ENCODE measurements around the gene NKX6-1. TPM values are rescaled to one million over a fixed set of nuclear protein-coding genes. Genes with fewer than 3 reads are reported as not detected.

Gene NKX6-1
- total and polyA plus RNA-seq, 4 donors: 0.02 to 0.20 (median 0.06) TPM; not detected in 1

DNA sequence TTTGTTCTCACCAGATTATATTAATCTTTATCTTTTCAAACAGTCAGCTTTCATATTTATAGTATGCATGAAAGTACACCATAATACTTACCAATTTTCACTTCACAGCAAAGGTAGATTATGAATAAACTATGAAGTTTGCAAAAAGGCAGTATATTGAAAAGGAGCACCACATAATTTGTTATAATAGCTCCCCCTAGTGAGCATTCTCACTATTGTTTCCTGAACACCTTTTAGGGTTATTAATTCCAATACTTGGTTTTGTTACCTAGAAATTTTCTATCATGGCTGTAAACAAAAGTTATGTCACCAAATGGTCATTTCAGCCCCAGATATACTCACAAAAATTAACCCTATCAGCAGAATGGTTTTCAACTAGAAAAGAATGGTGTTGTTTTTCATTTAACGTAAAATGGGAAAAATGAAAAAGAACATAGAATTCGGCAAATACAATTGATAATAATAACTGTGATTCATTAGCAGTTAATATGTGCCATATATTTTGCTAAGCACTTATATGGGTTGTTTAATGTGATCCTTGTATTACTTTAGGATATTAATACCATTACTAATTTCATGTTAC, 30.2 kb upstream of the NKX6-1 start:
- ATAC-seq (ENCODE audit: insufficient read depth, low FRiP score): no peak
- Histone ChIP-seq H3K27ac (ENCODE audit: low read depth in 1 of 2, low read length in 1 of 2) (no peak overlapping the region), H3K9ac (ENCODE audit: insufficient read depth in 1 of 2, low read length in 2 of 2) (no peak overlapping the region), H3K4me1 (ENCODE audit: control insufficient read depth in 5 of 5, insufficient read depth in 5 of 5, low read length in 5 of 5) (no peaks in the 10 kb centered on the region), H3K27me3 (ENCODE audit: control insufficient read depth in 3 of 3, insufficient read depth in 3 of 3, low read length in 2 of 3) (no peaks in the 10 kb centered on the region), H3K9me3 (ENCODE audit: control insufficient read depth in 4 of 4, insufficient read depth in 3 of 4, low read length in 3 of 4) (peaks cover 0 to 7% (median 0%) of the 10 kb centered on the region in 4 donors), H3K4me3 (no peak overlapping the region), H3K36me3 (ENCODE audit: control insufficient read depth in 4 of 4, insufficient read depth in 4 of 4, low read length in 4 of 4) (peaks cover 0 to 1% (median 0%) of the 10 kb centered on the region in 4 donors)
- TF ChIP-seq, protein P1, sequence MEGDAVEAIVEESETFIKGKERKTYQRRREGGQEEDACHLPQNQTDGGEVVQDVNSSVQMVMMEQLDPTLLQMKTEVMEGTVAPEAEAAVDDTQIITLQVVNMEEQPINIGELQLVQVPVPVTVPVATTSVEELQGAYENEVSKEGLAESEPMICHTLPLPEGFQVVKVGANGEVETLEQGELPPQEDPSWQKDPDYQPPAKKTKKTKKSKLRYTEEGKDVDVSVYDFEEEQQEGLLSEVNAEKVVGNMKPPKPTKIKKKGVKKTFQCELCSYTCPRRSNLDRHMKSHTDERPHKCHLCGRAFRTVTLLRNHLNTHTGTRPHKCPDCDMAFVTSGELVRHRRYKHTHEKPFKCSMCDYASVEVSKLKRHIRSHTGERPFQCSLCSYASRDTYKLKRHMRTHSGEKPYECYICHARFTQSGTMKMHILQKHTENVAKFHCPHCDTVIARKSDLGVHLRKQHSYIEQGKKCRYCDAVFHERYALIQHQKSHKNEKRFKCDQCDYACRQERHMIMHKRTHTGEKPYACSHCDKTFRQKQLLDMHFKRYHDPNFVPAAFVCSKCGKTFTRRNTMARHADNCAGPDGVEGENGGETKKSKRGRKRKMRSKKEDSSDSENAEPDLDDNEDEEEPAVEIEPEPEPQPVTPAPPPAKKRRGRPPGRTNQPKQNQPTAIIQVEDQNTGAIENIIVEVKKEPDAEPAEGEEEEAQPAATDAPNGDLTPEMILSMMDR (IDR thresholded peaks at IDR 0.05; ENCODE audit: control extremely low read depth, extremely low read depth): no peak
- 93 to 100% methylated on average over 2 of the region's 2 CpGs for WGBS, 2 donors
- peak in 2 of 3 donors; percentile 20 to 21 for DNase-seq

DNA sequence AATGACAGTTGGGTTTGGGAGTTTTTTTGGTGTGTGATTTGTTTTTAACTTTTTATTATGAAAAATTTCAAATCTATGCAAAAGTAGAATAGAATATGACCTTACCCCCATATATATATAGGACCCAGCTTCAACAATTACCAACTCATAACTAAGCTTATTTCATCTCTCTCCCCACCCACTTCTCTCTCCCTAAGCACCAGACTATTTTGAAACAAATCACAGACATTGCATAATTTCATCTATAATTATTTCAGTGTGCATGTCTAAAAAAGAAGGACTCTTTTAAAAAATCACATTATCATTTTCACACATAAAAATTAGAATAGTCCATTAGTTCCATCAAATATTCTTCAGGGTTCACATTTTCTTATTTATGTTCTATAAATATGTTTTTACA, 28.3 kb upstream of the NKX6-1 start:
- no peaks in the 10 kb centered on the region for H3K4me1 ChIP-seq (ENCODE audit: control insufficient read depth in 5 of 5, insufficient read depth in 5 of 5, low read length in 5 of 5)
- H3K36me3 ChIP-seq (ENCODE audit: control insufficient read depth in 4 of 4, insufficient read depth in 4 of 4, low read length in 4 of 4): peaks cover 0 to 1% (median 0%) of the 10 kb centered on the region in 4 donors
- no peak for ATAC-seq (ENCODE audit: insufficient read depth, low FRiP score)
- DNase-seq: no peak
- H3K4me3 ChIP-seq: no peak overlapping the region
- no peak overlapping the region for H3K27ac ChIP-seq (ENCODE audit: low read depth in 1 of 2, low read length in 1 of 2)
- H3K27me3 ChIP-seq (ENCODE audit: control insufficient read depth in 3 of 3, insufficient read depth in 3 of 3, low read length in 2 of 3): no peaks in the 10 kb centered on the region
- H3K9me3 ChIP-seq (ENCODE audit: control insufficient read depth in 4 of 4, insufficient read depth in 3 of 4, low read length in 3 of 4): no peaks in the 10 kb centered on the region
- H3K9ac ChIP-seq (ENCODE audit: insufficient read depth in 1 of 2, low read length in 2 of 2): no peak overlapping the region
- TF ChIP-seq, protein P1 (IDR thresholded peaks at IDR 0.05; ENCODE audit: control extremely low read depth, extremely low read depth): no peak

DNA sequence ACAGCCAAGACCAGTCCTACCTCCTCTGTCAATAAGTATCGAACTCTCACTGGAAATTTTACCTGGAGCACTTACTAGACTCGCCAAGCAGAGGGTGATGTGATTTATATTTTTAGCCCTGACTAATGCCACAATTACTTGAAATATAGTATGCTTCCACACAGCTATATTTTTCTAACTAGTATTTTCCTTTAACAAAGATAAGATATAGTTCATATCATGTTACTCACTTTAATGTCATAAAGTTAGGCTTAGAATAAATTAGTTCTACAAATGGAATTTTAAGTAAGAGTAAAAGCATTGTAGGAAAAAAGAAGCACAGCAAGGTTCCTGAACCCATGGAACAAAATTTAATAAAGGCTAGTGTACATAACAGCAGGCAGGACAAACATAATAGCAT, 16.0 kb upstream of the NKX6-1 start:
- no peaks in the 10 kb centered on the region for H3K36me3 ChIP-seq (ENCODE audit: control insufficient read depth in 4 of 4, insufficient read depth in 4 of 4, low read length in 4 of 4)
- H3K4me1 ChIP-seq (ENCODE audit: control insufficient read depth in 5 of 5, insufficient read depth in 5 of 5, low read length in 5 of 5): no peaks in the 10 kb centered on the region
- H3K4me3 ChIP-seq: no peak overlapping the region
- H3K9me3 ChIP-seq (ENCODE audit: control insufficient read depth in 4 of 4, insufficient read depth in 3 of 4, low read length in 3 of 4): no peaks in the 10 kb centered on the region
- DNase-seq (no peak), ATAC-seq (ENCODE audit: insufficient read depth, low FRiP score) (no peak)
- no peak overlapping the region for H3K9ac ChIP-seq (ENCODE audit: insufficient read depth in 1 of 2, low read length in 2 of 2)
- TF ChIP-seq, protein P1 (IDR thresholded peaks at IDR 0.05; ENCODE audit: control extremely low read depth, extremely low read depth): no peak
- 80 to 92% methylated on average over 2 of the region's 2 CpGs for WGBS, 2 donors
- no peak overlapping the region for H3K27ac ChIP-seq (ENCODE audit: low read depth in 1 of 2, low read length in 1 of 2)
- peaks cover 0 to 10% (median 4%) of the 10 kb centered on the region in 3 donors for H3K27me3 ChIP-seq (ENCODE audit: control insufficient read depth in 3 of 3, insufficient read depth in 3 of 3, low read length in 2 of 3)

DNA sequence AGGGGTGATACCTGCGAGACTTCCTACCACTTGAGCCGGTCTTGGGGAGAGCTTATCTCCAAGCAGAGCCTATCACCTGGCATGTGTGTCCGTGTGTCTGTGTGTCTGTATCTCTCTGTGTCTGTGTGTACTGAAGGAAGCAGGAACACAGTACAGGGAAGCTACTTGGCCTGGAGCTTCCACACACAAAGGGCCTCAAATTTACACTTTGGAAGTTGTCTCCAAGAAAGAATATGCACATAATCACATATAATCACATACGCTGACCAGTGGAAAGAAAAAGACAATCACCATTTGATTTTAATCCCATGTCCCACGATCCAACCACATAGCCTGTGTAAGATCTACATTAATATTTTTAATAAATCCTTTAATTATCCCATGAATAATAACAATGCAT, 13.2 kb upstream of the NKX6-1 start:
- TF ChIP-seq, protein P1 (IDR thresholded peaks at IDR 0.05; ENCODE audit: control extremely low read depth, extremely low read depth): no peak
- H3K36me3 ChIP-seq (ENCODE audit: control insufficient read depth in 4 of 4, insufficient read depth in 4 of 4, low read length in 4 of 4): no peaks in the 10 kb centered on the region
- ATAC-seq (ENCODE audit: insufficient read depth, low FRiP score): no peak
- no peak overlapping the region for H3K9ac ChIP-seq (ENCODE audit: insufficient read depth in 1 of 2, low read length in 2 of 2)
- no peaks in the 10 kb centered on the region for H3K4me1 ChIP-seq (ENCODE audit: control insufficient read depth in 5 of 5, insufficient read depth in 5 of 5, low read length in 5 of 5)
- DNase-seq: no peak
- H3K4me3 ChIP-seq: no peak overlapping the region
- no peak overlapping the region for H3K27ac ChIP-seq (ENCODE audit: low read depth in 1 of 2, low read length in 1 of 2)
- WGBS, 2 donors: 86 to 90% methylated on average over 5 of the region's 5 CpGs
- peaks cover 7 to 26% (median 21%) of the 10 kb centered on the region in 3 donors for H3K27me3 ChIP-seq (ENCODE audit: control insufficient read depth in 3 of 3, insufficient read depth in 3 of 3, low read length in 2 of 3)
- no peaks in the 10 kb centered on the region for H3K9me3 ChIP-seq (ENCODE audit: control insufficient read depth in 4 of 4, insufficient read depth in 3 of 4, low read length in 3 of 4)

Data from lung (tissue), 12 donors.